GM12874 (cell line): ENCODE data around the gene ATXN1.

Experiments used
- TF ChIP-seq, protein P1 (sequence below): IDR thresholded peaks from 2 replicates; pipeline ENCODE4 v1.5.1; 2011; ENCODE audit warnings: low read depth, mild to moderate bottlenecking, control low read depth, low read length, moderate library complexity; ENCODE audit not compliant: insufficient read depth

The ATXN1 gene

DNA sequence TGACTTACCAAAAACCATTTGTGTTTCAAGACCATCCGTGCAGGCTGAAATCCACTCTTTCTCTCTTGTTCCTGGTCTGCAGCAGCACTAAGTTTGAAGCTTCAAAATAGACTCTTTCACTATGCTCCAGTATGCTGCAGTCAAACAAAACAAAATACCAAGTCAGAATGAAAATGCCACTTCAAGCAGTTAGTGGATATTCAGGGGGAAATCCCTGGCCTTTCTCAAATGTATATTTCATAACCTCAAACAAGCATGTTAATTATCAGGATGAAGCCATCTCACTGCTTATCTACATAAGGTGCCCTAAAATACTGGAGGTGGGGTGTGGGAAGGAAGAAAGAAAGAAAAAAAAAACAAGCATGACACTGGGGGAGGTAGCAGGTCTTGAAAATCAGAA lies 103.5 kb downstream of the ATXN1 start:
- TF ChIP-seq, protein P1, sequence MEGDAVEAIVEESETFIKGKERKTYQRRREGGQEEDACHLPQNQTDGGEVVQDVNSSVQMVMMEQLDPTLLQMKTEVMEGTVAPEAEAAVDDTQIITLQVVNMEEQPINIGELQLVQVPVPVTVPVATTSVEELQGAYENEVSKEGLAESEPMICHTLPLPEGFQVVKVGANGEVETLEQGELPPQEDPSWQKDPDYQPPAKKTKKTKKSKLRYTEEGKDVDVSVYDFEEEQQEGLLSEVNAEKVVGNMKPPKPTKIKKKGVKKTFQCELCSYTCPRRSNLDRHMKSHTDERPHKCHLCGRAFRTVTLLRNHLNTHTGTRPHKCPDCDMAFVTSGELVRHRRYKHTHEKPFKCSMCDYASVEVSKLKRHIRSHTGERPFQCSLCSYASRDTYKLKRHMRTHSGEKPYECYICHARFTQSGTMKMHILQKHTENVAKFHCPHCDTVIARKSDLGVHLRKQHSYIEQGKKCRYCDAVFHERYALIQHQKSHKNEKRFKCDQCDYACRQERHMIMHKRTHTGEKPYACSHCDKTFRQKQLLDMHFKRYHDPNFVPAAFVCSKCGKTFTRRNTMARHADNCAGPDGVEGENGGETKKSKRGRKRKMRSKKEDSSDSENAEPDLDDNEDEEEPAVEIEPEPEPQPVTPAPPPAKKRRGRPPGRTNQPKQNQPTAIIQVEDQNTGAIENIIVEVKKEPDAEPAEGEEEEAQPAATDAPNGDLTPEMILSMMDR = no peak

DNA sequence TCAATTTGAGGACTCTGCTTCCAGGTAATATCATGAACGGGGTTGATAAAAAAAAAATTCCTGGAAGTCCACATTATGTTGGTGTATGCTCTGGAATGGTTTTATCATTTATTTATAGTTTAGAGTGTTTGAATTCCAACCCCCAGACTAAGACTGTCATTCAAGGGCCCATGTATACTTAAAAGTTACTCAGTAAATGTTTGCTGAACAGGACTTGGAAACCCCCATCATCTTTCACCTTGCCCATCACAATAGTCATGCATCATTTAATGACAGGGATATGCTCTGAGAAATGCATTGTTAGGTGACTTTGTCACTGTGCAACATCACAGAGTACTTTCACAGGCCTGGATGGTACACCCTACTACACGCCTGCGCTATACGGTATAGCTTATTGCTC lies 104.8 kb downstream of the ATXN1 start:
- TF ChIP-seq, protein P1 = no peak

DNA sequence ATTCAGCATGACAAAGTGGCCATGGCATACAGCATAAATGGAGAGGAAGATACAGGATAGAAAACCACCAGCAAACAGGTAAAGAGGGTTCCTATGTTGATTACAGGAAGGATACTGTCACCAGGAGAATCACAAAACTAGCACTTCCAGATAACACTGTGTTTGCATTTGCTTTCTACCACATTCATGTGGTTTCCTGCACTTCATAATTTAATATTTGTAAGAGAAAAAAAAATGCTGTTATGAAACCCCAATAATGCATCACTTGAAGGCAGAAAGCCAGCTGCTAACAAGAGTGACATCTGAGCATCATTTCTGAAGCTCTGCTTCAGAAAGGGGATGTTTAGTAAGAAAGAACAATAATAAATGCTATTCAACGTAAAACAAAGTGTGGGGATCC lies 106.6 kb downstream of the ATXN1 start:
- TF ChIP-seq, protein P1 = no peak

- TF ChIP-seq, protein P1 = no peak
These were observed 108.0 kb downstream of the ATXN1 start for GRCh38 chr6:16653226-16653625.

GRCh38 chr6:16651871-16652270 lies 109.4 kb downstream of the ATXN1 start:
- TF ChIP-seq, protein P1 = no peak

DNA sequence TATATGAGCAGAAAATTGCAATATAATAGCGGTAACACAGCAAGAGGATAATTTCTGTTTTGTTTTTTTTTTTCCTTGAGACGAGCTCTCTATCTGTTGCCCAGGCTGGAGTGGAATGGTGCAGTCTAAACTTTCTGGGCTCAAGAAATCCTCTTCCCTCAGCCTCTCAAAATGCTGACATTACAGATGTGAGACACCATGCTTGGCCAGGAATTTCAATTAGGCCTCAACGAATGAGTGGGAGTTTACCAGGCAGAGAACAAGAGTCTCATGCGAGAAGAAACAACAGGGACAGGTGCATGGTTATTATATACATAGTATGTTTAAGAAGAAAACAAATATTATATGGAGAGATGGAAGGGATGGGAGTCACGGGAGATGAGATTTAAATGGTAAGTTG lies 111.4 kb downstream of the ATXN1 start:
- TF ChIP-seq, protein P1 = no peak

- TF ChIP-seq, protein P1 = no peak
These were observed 112.0 kb downstream of the ATXN1 start for GRCh38 chr6:16649241-16649640.

DNA sequence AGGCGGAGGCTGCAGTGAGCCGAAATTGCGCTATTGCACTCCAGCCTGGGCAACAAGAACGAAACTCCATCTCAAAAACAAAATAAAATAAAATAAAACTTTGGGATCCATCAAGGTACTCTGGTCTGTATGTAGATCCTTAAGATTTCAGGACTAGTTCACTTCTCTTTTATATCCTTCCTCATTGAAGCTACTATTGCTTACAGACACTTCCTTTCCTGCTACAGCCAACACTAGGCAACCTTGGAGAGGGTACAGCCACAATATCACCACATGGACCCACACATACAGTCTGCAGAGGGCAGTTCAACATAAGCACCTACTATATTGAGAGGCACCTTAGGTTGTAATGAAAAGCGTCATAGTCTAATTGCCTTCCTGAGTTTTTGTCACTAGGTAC lies 113.3 kb downstream of the ATXN1 start:
- TF ChIP-seq, protein P1 = no peak
